Measurements from ENCODE around the gene RETREG3. TPM values are rescaled to one million over a fixed set of nuclear protein-coding genes. Genes with fewer than 3 reads are reported as not detected.

Gene RETREG3
- total and polyA plus RNA-seq, 2 donors (not counting 1 experiment from before 2014, with no cell fraction given): 44.1 to 108 TPM

GRCh38 chr17:42591411-42591810 is 17.8 kb downstream of the RETREG3 start:
- no peak overlapping the region for H3K9ac ChIP-seq (ENCODE audit: low read length)
- Mint-ChIP-seq H3K4me1 (peaks cover 22% of the 10 kb centered on the region), H3K4me3 (no peak overlapping the region), H3K9me3 (ENCODE audit: insufficient read depth) (no peaks in the 10 kb centered on the region), H3K27ac (no peak overlapping the region), H3K27me3 (no peaks in the 10 kb centered on the region)
- H3K4me2 ChIP-seq (replicated peaks; ENCODE audit: low read depth, low read length, poor library complexity, severe bottlenecking): no peak overlapping the region
- peaks cover 9 to 16% of the 10 kb centered on the region in 2 donors for H3K4me1 ChIP-seq (ENCODE audit: control insufficient read depth in 2 of 2, insufficient read depth in 2 of 2, low read length in 2 of 2)
- peaks cover 48% of the 10 kb centered on the region for H3K79me2 ChIP-seq (ENCODE audit: control insufficient read depth, insufficient read depth, low read length)
- no peak overlapping the region for H3K4me3 ChIP-seq (ENCODE audit: control extremely low read depth in 1 of 5, extremely low read depth in 1 of 5, insufficient read depth in 1 of 5, low read depth in 2 of 5, low read length in 4 of 5)
- intact Hi-C loops (cut with micrococcal nuclease): no loop called here
- no peak overlapping the region for H3K27ac ChIP-seq (ENCODE audit: low read length in 2 of 2)
- CTCF ChIA-PET: interaction anchor here (2.8 kb wide), 1 partner anchor 13 kb away, joined by 9 read pairs; the partner anchor contains the start of gene PSMC3IP
- 100% methylated on average over 5 of the region's 9 CpGs for WGBS (ENCODE audit: insufficient coverage)
- peaks cover 69% of the 10 kb centered on the region for H4K20me1 ChIP-seq (ENCODE audit: control insufficient read depth, insufficient read depth, low read length, poor library complexity, severe bottlenecking)
- no peaks in the 10 kb centered on the region for H3K9me3 ChIP-seq (ENCODE audit: control extremely low read depth in 1 of 3, control insufficient read depth in 2 of 3, insufficient read depth in 1 of 3, low read length in 2 of 3)
- no peaks in the 10 kb centered on the region for H3K27me3 ChIP-seq (replicated peaks in 1 of 4; ENCODE audit: control extremely low read depth in 1 of 4, control insufficient read depth in 3 of 4, insufficient read depth in 4 of 4, low read length in 3 of 4)
- H2AFZ ChIP-seq (ENCODE audit: insufficient read depth, low read depth, low read length, poor library complexity, severe bottlenecking): no peak overlapping the region
- POLR2A ChIA-PET: no interaction called here
- DNase-seq: no peak
- peaks cover 3 to 68% of the 10 kb centered on the region in 2 experiments for H3K36me3 ChIP-seq (replicated peaks in 1 of 2; ENCODE audit: control extremely low read depth in 1 of 2, control insufficient read depth in 1 of 2, extremely low read depth in 1 of 2, insufficient read depth in 2 of 2, low read length in 1 of 2)
- TF ChIP-seq CTCF (IDR thresholded peaks at IDR 0.05) (no peak), EZH2 (IDR thresholded peaks at IDR 0.05; ENCODE audit: borderline replicate concordance, insufficient read depth, low read depth, low read length, poor library complexity, severe bottlenecking) (no peak)
- no peak for ATAC-seq (ENCODE audit: low read depth)

- H3K36me3 ChIP-seq (replicated peaks in 1 of 2; ENCODE audit: control extremely low read depth in 1 of 2, control insufficient read depth in 1 of 2, extremely low read depth in 1 of 2, insufficient read depth in 2 of 2, low read length in 1 of 2): peaks cover 3 to 67% of the 10 kb centered on the region in 2 experiments
- peaks cover 44% of the 10 kb centered on the region for H3K79me2 ChIP-seq (ENCODE audit: control insufficient read depth, insufficient read depth, low read length)
- H3K27ac ChIP-seq (ENCODE audit: low read length in 2 of 2): no peak overlapping the region
Measured at GRCh38 chr17:42590886-42591285, 18.3 kb downstream of the RETREG3 start.

More at GRCh38 chr17:42590886-42591285, 18.3 kb downstream of the RETREG3 start:
- Mint-ChIP-seq H3K4me1 (peaks cover 26% of the 10 kb centered on the region), H3K27ac (no peak overlapping the region), H3K4me3 (no peak overlapping the region), H3K9me3 (ENCODE audit: insufficient read depth) (no peaks in the 10 kb centered on the region), H3K27me3 (no peaks in the 10 kb centered on the region)
- ChIA-PET CTCF (interaction anchor here (2.8 kb wide), 1 partner anchor 13 kb away, joined by 9 read pairs; the partner anchor contains the start of gene PSMC3IP), POLR2A (no interaction called here)
- peaks cover 15 to 21% of the 10 kb centered on the region in 2 donors for H3K4me1 ChIP-seq (ENCODE audit: control insufficient read depth in 2 of 2, insufficient read depth in 2 of 2, low read length in 2 of 2)
- WGBS (ENCODE audit: insufficient coverage): 100% methylated on average over 2 of the region's 2 CpGs
- no peak overlapping the region for H2AFZ ChIP-seq (ENCODE audit: insufficient read depth, low read depth, low read length, poor library complexity, severe bottlenecking)
- peaks cover 66% of the 10 kb centered on the region for H4K20me1 ChIP-seq (ENCODE audit: control insufficient read depth, insufficient read depth, low read length, poor library complexity, severe bottlenecking)
- no peak overlapping the region for H3K4me2 ChIP-seq (replicated peaks; ENCODE audit: low read depth, low read length, poor library complexity, severe bottlenecking)
- TF ChIP-seq EZH2 (IDR thresholded peaks at IDR 0.05; ENCODE audit: borderline replicate concordance, insufficient read depth, low read depth, low read length, poor library complexity, severe bottlenecking) (no peak), CTCF (IDR thresholded peaks at IDR 0.05) (no peak)
- ATAC-seq (ENCODE audit: low read depth) (no peak), DNase-seq (no peak)
- intact Hi-C loops (cut with micrococcal nuclease): no loop called here
- no peak overlapping the region for H3K9ac ChIP-seq (ENCODE audit: low read length)
- H3K9me3 ChIP-seq (ENCODE audit: control extremely low read depth in 1 of 3, control insufficient read depth in 2 of 3, insufficient read depth in 1 of 3, low read length in 2 of 3): no peaks in the 10 kb centered on the region
- H3K27me3 ChIP-seq (replicated peaks in 1 of 4; ENCODE audit: control extremely low read depth in 1 of 4, control insufficient read depth in 3 of 4, insufficient read depth in 4 of 4, low read length in 3 of 4): no peaks in the 10 kb centered on the region
- no peak overlapping the region for H3K4me3 ChIP-seq (ENCODE audit: control extremely low read depth in 1 of 5, extremely low read depth in 1 of 5, insufficient read depth in 1 of 5, low read depth in 2 of 5, low read length in 4 of 5)

All from B cell (primary cell).